GM18498 (cell line): Measurements from ENCODE around the gene NAT9.

Source experiments
- ATAC-seq: cut with Tn5 transposase; IDR thresholded peaks from one replicate; pipeline ENCODE4 v1.9.1; 2021; ENCODE audit warnings: mild to moderate bottlenecking, moderate library complexity; ENCODE audit not compliant: unreplicated experiment

Gene NAT9

DNA sequence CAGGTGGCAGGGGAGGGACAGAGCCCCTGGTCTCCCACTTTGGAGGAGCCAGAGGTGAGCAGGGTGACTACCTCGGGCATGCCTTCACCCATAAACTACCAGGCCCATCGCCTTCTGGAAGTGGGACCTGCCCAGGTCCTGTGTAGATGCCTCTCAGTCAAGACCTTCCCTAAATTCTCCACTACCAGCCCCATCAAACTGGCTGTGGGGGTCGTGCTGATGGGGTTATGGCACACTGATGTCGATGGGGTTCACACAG is 44.9 kb downstream of the NAT9 start:
- no peak for ATAC-seq

GRCh38 chr17:74730491-74731346 is 45.4 kb downstream of the NAT9 start:
- ATAC-seq, result no peak

- no peak for ATAC-seq
Observed at GRCh38 chr17:74729866-74730265, 46.3 kb downstream of the NAT9 start.

- ATAC-seq, result no peak
Observed at GRCh38 chr17:74729368-74729767, 46.8 kb downstream of the NAT9 start.

DNA sequence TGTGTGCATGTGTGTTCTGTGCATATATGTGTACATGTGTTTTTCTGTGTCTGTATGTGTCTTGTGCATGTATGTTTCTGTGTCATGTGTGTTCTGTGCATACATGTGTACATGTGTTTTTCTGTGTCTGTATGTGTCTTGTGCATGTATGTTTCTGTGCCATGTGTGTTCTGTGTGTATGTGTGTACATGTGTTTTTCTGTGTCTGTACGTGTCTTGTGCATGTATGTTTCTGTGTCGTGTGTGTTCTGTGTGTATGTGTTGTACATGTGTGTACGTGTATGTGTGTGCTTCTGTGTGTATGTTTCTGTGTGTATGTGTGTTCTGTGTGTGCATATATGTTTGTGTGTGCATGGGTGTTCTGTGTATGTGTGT is 47.5 kb downstream of the NAT9 start:
- ATAC-seq, result no peak

DNA sequence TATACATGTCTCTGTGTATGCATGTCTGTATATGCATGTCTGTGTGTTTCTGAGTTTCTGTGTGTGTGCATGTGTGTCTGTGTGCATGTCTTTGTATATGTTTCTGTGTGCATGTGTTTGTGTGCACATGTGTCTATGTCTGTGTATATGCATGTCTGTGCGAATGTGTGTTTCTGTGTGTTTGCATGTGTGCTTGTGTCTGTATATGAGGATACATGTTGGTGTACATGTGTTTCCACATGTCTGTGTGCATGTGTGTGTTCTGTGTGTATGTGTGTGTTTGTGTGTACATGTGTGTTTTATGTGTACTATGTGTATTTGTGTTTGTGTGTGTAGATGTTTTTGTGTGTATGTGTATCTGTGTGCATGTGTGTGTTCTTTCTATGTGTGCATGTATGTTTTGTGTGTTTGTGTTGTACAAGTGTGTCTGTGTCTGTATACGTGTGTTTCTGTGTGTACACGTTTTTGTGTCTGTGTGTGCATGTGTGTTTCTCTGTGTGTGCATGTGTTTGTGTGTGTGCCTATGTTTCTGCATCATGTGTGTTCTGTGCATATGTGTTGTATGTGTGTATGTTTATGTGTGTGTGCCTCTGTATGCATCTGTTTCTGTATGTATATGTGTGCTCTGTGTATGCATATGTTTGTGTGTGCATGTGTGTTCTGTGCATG is 48.0 kb downstream of the NAT9 start:
- no peak for ATAC-seq

DNA sequence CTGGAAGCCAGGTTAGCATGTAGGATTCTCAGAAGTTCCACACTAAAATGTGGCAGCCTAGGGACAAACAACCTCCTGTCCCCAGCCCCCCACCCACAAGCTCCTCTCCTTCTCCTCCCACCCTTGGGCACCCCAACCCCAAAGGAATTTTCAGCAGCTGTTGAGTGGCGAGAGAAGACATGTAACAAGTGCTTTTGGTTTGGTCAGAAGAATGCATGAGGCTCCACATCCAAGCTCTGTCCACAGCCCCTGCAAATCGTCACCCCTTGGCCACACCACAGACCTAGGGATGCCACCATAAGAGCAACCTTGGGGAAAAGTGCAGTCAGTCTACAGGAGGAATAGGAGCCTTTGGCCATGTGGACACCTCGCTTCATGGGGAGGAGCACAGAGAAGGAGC is 51.0 kb downstream of the NAT9 start:
- ATAC-seq, result no peak

- no peak for ATAC-seq
Observed at GRCh38 chr17:74723891-74724290, 52.3 kb downstream of the NAT9 start.

DNA sequence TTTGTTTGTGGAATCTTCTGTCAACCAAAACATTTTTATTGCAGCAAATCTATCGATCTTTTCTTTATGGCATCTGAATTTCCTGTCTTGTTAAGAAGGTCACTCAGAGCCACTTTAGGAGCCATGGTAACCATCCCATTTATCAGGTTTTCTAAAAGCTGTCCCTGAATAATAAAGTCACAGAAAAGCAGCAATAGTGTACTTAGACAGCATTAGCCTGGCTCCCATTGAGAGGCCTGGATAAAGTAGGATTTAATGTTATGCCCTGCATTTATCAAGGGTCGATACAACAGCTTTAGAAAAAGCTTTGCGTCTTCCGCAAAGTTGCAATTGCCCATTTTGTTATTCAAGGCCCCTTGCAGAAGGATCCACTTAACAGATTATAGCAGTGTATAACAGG is 53.4 kb downstream of the NAT9 start:
- no peak for ATAC-seq
